DND-41 (cell line): ENCODE measurements around the gene TTLL5.

Experiments used
- CTCF ChIP-seq: IDR thresholded peaks from 2 replicates; pipeline ENCODE4 v1.5.1; 2012; ENCODE audit warnings: borderline replicate concordance, low read length, moderate library complexity, mild to moderate bottlenecking; ENCODE audit not compliant: poor library complexity, severe bottlenecking; ENCODE audit errors: extremely low read depth
- EZH2 ChIP-seq: IDR thresholded peaks from 3 replicates; pipeline ENCODE4 v1.6.1; 2012; ENCODE audit warnings: borderline replicate concordance, low read depth, mild to moderate bottlenecking, moderate library complexity, low read length, inconsistent platforms; ENCODE audit not compliant: severe bottlenecking

DNA sequence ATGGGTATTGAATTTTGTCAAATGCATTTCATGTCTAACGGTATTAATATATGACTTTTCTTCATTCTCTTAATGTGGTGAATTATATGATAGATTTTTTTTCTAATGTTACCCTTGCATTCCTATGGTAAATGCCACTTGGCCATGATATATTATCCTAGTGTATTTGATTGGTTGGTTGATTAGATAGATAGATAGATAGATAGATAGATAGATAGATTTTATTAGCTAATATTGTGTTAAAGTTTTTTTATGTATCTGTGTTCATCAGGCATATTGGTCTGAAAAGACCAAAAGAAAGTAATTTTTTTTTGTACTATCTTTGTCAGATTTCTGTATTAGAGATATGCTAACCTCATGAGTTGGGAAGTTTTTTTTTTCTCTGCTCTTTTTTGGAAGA lies 196.2 kb downstream of the TTLL5 start:
- TF ChIP-seq CTCF (no peak), EZH2 (no peak)
